Osteoblast (primary cell): ENCODE results near the gene ANKRD12. TPM values are rescaled to one million over a fixed set of nuclear protein-coding genes. Genes with fewer than 3 reads are reported as not detected.
A peak's percentile ranks its signal among the peaks of the same experiment; 100 is the strongest.

Experiments
- DNase-seq: peaks from one replicate; pipeline ENCODE4 v3.0.0; 2011; ENCODE audit warnings: low spot score, mixed read lengths; ENCODE audit not compliant: insufficient read length; ENCODE audit errors: missing footprints
- H2AFZ ChIP-seq: 2 replicates; pipeline ENCODE4 v1.6.0; 2011; ENCODE audit warnings: mild to moderate bottlenecking, low read length
- H3K27ac ChIP-seq: 2 replicates; pipeline ENCODE4 v1.5.1; 2011; ENCODE audit warnings: mild to moderate bottlenecking, low read depth, low read length, moderate library complexity
- H3K27me3 ChIP-seq: 2 replicates; pipeline ENCODE4 v1.6.0; 2012; ENCODE audit warnings: mild to moderate bottlenecking, control low read depth, inconsistent platforms, low read length, moderate library complexity; ENCODE audit not compliant: insufficient read depth
- H3K36me3 ChIP-seq: 2 replicates; pipeline ENCODE4 v1.5.1; 2011; ENCODE audit warnings: mild to moderate bottlenecking, low read length, control low read depth, moderate library complexity; ENCODE audit not compliant: insufficient read depth
- H3K4me1 ChIP-seq: 2 replicates; pipeline ENCODE4 v1.5.1; 2011; ENCODE audit warnings: mild to moderate bottlenecking, low read length, control low read depth, moderate library complexity; ENCODE audit not compliant: insufficient read depth
- H3K4me2 ChIP-seq: 2 replicates; pipeline ENCODE4 v1.6.0; 2011; ENCODE audit warnings: mild to moderate bottlenecking, low read length; ENCODE audit not compliant: insufficient read depth
- H3K4me3 ChIP-seq: fragments of 200-600 bp; sonication (generic); 3 replicates; pipeline ENCODE4 v1.5.1; 2012; ENCODE audit warnings: mild to moderate bottlenecking, low read length, inconsistent platforms; ENCODE audit not compliant: insufficient read depth
- H3K79me2 ChIP-seq: 2 replicates; pipeline ENCODE4 v1.6.0; 2012; ENCODE audit warnings: mild to moderate bottlenecking, low read length, control low read depth, inconsistent platforms; ENCODE audit not compliant: insufficient read depth
- H3K9me3 ChIP-seq: 2 replicates; pipeline ENCODE4 v1.5.1; 2011; ENCODE audit warnings: low read depth, low read length, control low read depth
- H4K20me1 ChIP-seq: 2 replicates; pipeline ENCODE4 v1.6.0; 2012; ENCODE audit warnings: mild to moderate bottlenecking, low read length, control low read depth; ENCODE audit not compliant: insufficient read depth
- CTCF ChIP-seq: IDR thresholded peaks from 2 replicates; pipeline ENCODE4 v1.5.1; 2011; ENCODE audit warnings: mild to moderate bottlenecking, low read depth, low read length, moderate library complexity; ENCODE audit errors: extremely low read depth
- small RNA-seq: library from RNA; depleted of rRNA; stranded (forward); fragments of <200 nt; gene quantifications from one replicate; pipeline ENCODE3, GENCODE V24; 2012
- total RNA-seq: library from RNA; depleted of rRNA; stranded (reverse); fragments of >200 nt; gene quantifications from 2 replicates; pipeline ENCODE4 v1.2.3, GENCODE V29; 2012

ANKRD12 gene
- total RNA-seq, 1 donor, result 47.8 TPM

GRCh38 chr18:9334329-9334972 lies 197.9 kb downstream of the ANKRD12 start, which contains the start of gene TWSG1:
Gene TWSG1, plus strand, starts transcription at chr18:9334773. Its CDS starts 2,457 bp downstream, at chr18:9337230.
- TF ChIP-seq CTCF, result peak; percentile 10
- Histone ChIP-seq H3K4me1 (peaks cover 5% of the 10 kb centered on the region), H3K36me3 (peaks cover 19% of the 10 kb centered on the region), H3K79me2 (peaks cover 37% of the 10 kb centered on the region), H2AFZ (peak within 1 kb of the TSS; percentile 98), H4K20me1 (no peaks in the 10 kb centered on the region), H3K4me3 (peak within 1 kb of the TSS; percentile 72), H3K27ac (peak within 1 kb of the TSS; percentile 78), H3K9me3 (no peaks in the 10 kb centered on the region), H3K4me2 (peak within 1 kb of the TSS; percentile 96), H3K27me3 (no peaks in the 10 kb centered on the region)
- DNase-seq, result peak; percentile 99

- TF ChIP-seq CTCF, result no peak
- Histone ChIP-seq H3K4me1 (peaks cover 5% of the 10 kb centered on the region), H4K20me1 (no peaks in the 10 kb centered on the region), H3K27ac (peak overlapping the region; percentile 50), H3K79me2 (peaks cover 37% of the 10 kb centered on the region), H2AFZ (peak overlapping the region; percentile 49), H3K36me3 (peaks cover 24% of the 10 kb centered on the region), H3K4me3 (peak overlapping the region; percentile 72), H3K27me3 (no peaks in the 10 kb centered on the region), H3K9me3 (no peaks in the 10 kb centered on the region), H3K4me2 (peak overlapping the region; percentile 83)
- peak; percentile 93 for DNase-seq
Observed at GRCh38 chr18:9334973-9335696, 198.6 kb downstream of the ANKRD12 start.

Small RNA genes within 50 kb of the gene (small RNA-seq; reads per million reads assigned to genes)
- not detected for gene RF00019

Other genes with a start within 250 kb of the ANKRD12 start
- 95.9 and 102 TPM in 2 replicates for gene NDUFV2, start 34.1 kb upstream of the ANKRD12 start, total RNA-seq
- gene TWSG1, start 198.0 kb downstream of the ANKRD12 start, total RNA-seq, result 88.7 and 101 TPM in 2 replicates